ENCODE results near the gene MT1X. TPM values are rescaled to one million over a fixed set of nuclear protein-coding genes. Genes with fewer than 3 reads are reported as not detected.
"Not testable (repeated sequence)": the region's sequence is repeated elsewhere in the genome, so short reads cannot be mapped to it uniquely, and the experiment has no call there.

MT1X gene
- total RNA-seq, 6 donors from 2014 or later = 77.5 to 552 (median 151) TPM

- Histone ChIP-seq H3K27ac (no peak within 1 kb of the TSS), H3K9me3 (no peaks in the 10 kb centered on the region), H3K4me3 (peak within 1 kb of the TSS in 2 of 4 donors; percentile 22), H3K36me3 (no peaks in the 10 kb centered on the region), H3K27me3 (peaks cover 0 to 29% (median 11%) of the 10 kb centered on the region in 4 donors), H3K4me1 (peaks cover 12 to 22% (median 21%) of the 10 kb centered on the region in 4 donors)
- TF ChIP-seq CTCF (IDR thresholded peaks at IDR 0.05) = no peak
- peak in 1 of 4 donors; percentile 47 for TF ChIP-seq POLR2A (IDR thresholded peaks at IDR 0.05)
- DNase-seq (peak; percentile 40 to 91), ATAC-seq (ENCODE audit: low FRiP score in 2 of 2) (peak; percentile 82 to 85)
- 19 to 31% methylated on average over 21 to 34 of the region's 46 CpGs for WGBS, 2 donors
These were observed 14.4 kb upstream of the MT1X start, which contains the start of gene MT1G for GRCh38 chr16:56667581-56668571. TSS of gene MT1G (minus strand) at chr16:56668065. CDS start at chr16:56667993, 72 bp downstream.

GRCh38 chr16:56669005-56669839 lies 13.0 kb upstream of the MT1X start, which contains the start of gene MT1H:
TSS of gene MT1H (plus strand) at chr16:56669814. CDS start at chr16:56669885, 71 bp downstream.
- Histone ChIP-seq H3K27me3 (peaks cover 0 to 21% (median 8%) of the 10 kb centered on the region in 4 donors), H3K9me3 (no peaks in the 10 kb centered on the region), H3K36me3 (no peaks in the 10 kb centered on the region), H3K27ac (no peak within 1 kb of the TSS), H3K4me1 (peaks cover 10 to 19% (median 16%) of the 10 kb centered on the region in 4 donors), H3K4me3 (peak within 1 kb of the TSS in 1 of 4 donors; percentile 6)
- DNase-seq = peak in 1 of 2 donors; percentile 85
- no peak for TF ChIP-seq POLR2AphosphoS5 (IDR thresholded peaks at IDR 0.05)
- TF ChIP-seq EP300 (IDR thresholded peaks at IDR 0.05) = no peak
- TF ChIP-seq POLR2A (IDR thresholded peaks at IDR 0.05) = no peak
- no peak for TF ChIP-seq CTCF (IDR thresholded peaks at IDR 0.05)
- ATAC-seq (ENCODE audit: low FRiP score in 2 of 2) = peak in 1 of 2 donors; percentile 32
- WGBS, 2 donors = 18 to 58% methylated on average over 7 to 38 of the region's 38 CpGs

DNA sequence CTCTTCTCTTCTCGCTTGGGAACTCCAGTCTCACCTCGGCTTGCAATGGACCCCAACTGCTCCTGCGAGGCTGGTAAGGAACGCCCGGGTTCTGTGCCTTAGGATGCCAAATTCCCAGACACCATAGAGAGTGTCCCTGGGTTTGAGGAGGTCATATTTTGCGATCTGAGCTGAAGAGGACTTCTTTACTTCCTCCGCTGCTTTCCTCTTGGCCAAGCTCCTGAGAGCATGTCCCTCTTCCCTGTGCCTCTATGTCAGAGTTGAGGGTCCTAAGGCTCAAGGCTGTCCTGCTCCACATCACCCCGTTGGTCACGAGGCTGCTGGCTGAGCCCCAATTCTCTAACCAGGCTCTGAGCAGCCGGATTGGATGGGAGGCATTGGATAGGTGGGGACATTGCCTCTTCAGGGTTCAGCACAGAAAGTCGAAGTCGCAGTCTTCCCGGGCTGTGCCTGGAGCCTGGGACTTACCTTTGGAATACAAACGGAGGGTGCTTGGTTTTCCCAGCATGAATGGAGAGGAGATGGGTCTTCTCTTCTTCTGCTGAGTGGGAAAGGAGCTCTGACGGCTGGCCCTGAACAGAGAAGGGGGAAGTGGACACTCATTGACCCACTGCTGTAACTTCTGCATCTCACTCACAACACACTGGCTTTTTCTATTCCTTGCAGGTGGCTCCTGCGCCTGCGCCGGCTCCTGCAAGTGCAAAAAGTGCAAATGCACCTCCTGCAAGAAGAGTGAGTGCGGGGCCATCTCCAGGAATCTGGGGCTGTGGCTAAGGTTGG lies 12.2 kb upstream of the MT1X start:
- no peak for DNase-seq
- Histone ChIP-seq H3K4me1 (peaks cover 10 to 19% (median 16%) of the 10 kb centered on the region in 4 donors), H3K36me3 (no peaks in the 10 kb centered on the region), H3K9me3 (no peaks in the 10 kb centered on the region), H3K4me3 (no peak overlapping the region), H3K27ac (no peak overlapping the region), H3K27me3 (peaks cover 0 to 21% (median 8%) of the 10 kb centered on the region in 4 donors)
- no peak for TF ChIP-seq CTCF (IDR thresholded peaks at IDR 0.05)
- TF ChIP-seq POLR2AphosphoS5 (IDR thresholded peaks at IDR 0.05) = no peak
- no peak for TF ChIP-seq POLR2A (IDR thresholded peaks at IDR 0.05)
- TF ChIP-seq EP300 (IDR thresholded peaks at IDR 0.05) = no peak
- no peak for ATAC-seq (ENCODE audit: low FRiP score in 2 of 2)
- 20 to 36% methylated on average over 13 to 19 of the region's 19 CpGs for WGBS, 2 donors

DNA sequence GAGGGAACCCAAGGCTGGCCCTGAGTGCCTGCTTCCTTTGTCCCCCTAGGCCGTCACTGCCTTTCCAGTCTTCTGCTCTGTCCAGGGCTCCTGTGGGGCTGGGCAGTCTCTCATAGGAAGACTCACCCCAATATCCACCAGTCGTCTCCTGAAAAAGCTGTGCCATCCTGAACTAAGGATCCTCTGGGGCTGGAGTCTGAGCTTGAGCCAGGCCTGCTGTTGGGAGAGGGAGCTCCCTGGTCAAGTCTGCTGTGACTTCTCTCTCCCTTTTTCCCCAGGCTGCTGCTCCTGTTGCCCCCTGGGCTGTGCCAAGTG lies 11.7 kb upstream of the MT1X start:
- ATAC-seq (ENCODE audit: low FRiP score in 2 of 2) (no peak), DNase-seq (no peak)
- Histone ChIP-seq H3K4me1 (peaks cover 10 to 20% (median 19%) of the 10 kb centered on the region in 4 donors), H3K9me3 (no peaks in the 10 kb centered on the region), H3K27ac (no peak overlapping the region), H3K4me3 (no peak overlapping the region), H3K36me3 (no peaks in the 10 kb centered on the region), H3K27me3 (peaks cover 0 to 22% (median 10%) of the 10 kb centered on the region in 4 donors)
- WGBS, 2 donors = 79 to 83% methylated on average over 2 of the region's 2 CpGs
- TF ChIP-seq POLR2AphosphoS5 (IDR thresholded peaks at IDR 0.05) (no peak), CTCF (IDR thresholded peaks at IDR 0.05) (no peak), POLR2A (IDR thresholded peaks at IDR 0.05) (no peak), EP300 (IDR thresholded peaks at IDR 0.05) (no peak)

DNA sequence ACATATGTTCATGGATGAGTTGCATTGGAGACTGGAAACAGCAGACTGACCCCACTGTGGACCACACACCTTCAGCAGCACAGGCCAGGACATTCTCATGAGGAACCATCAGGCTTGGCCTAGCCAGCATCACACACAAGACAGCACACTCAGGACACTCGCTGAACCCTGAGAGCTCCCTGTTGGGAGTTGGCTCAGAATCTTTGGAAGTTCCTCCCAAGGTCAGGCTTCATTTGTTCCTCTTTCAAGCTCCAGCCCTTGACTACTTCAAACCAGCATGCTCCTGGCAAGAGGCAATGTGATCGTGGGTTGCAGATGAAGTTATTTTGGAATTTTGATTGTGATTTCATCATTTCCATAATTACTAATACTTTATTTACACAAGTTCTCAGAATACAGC lies 10.6 kb upstream of the MT1X start:
- not testable (repeated sequence) for H3K9me3 ChIP-seq; DNase-seq; H3K4me3 ChIP-seq; ATAC-seq (ENCODE audit: low FRiP score in 2 of 2); H3K27ac ChIP-seq; H3K36me3 ChIP-seq
- Histone ChIP-seq H3K4me1 (peaks cover 10 to 28% (median 25%) of the 10 kb centered on the region in 4 donors), H3K27me3 (peaks cover 0 to 27% (median 11%) of the 10 kb centered on the region in 4 donors)
- 43 to 59% methylated on average over 2 of the region's 2 CpGs for WGBS, 2 donors

DNA sequence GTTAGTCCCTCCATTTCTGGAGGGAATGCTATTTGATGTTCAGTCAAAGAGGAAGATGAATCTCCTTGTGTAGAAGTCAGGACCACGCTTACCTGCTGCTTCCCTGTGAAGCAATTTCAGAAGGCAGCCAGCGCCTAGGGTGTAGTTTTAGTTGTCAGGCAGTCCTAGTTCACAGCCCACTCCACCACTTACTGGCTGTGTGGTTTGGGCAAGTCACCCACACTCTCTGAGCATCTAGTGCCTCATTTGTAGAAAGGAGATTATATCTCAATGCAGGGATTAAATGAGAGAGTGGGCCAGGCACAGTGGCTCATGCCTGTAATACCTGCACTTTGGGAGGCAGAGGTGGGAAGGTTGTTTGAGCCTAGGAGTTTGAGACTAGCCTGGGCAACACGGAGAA lies 10.1 kb upstream of the MT1X start:
- H3K9me3 ChIP-seq; ATAC-seq (ENCODE audit: low FRiP score in 2 of 2); H3K36me3 ChIP-seq; H3K27ac ChIP-seq; DNase-seq; H3K4me3 ChIP-seq: not testable (repeated sequence)
- Histone ChIP-seq H3K4me1 (peaks cover 10 to 28% (median 25%) of the 10 kb centered on the region in 4 donors), H3K27me3 (peaks cover 0 to 27% (median 11%) of the 10 kb centered on the region in 4 donors)
- WGBS, 2 donors = 79 to 91% methylated on average over 3 of the region's 3 CpGs
